Inferior parietal cortex (tissue), 1 donor: ENCODE data around the gene DOCK1.
"Not testable (repeated sequence)": the region's sequence is repeated elsewhere in the genome, so short reads cannot be mapped to it uniquely, and the experiment has no call there.

Experiments used
- DNase-seq: peaks from one replicate; pipeline ENCODE4 v3.0.0-alpha.2; 2016; ENCODE audit errors: extremely low spot score

DOCK1 gene

DNA sequence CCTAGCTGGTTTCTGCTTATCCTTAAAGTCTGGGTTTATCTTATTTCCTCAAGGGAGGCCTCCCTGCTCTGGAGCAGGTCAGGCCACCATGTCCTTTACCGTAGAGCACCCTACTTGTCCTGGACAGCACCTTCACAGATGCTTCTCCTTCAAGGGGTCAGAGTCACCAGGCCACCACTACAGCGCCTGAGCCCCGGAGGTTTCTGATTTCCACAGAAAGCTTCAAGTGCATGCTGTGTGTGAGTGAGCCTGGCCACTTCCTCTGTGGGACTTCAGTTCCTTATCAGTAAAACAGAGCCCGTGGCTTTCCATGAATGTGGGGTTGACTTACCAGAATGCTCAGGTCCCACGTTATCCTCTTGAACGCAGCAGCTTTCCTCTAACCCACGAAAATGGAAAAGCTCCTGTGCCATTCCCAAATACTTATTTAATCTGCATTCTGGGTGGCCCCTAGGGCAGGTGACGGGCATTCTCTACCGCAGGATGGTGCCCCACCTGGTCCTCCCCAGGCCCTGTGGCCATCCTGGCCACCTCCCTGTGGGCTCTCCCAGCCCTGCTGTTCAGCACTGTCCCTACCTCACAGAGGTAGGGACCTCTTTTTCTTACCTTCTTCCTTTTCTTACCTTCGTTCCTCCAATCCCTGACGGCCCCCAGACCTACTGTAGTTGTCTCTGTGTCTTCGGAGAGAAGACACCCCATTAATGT lies 1.4 kb upstream of the DOCK1 start:
- DNase-seq: no peak

- no peak for DNase-seq
Measured at GRCh38 chr10:126904516-126904817, 761 bp upstream of the DOCK1 start.

GRCh38 chr10:126905776-126906703 lies 812 bp downstream of the DOCK1 start:
- no peak for DNase-seq

GRCh38 chr10:126906704-126907422 lies 1.6 kb downstream of the DOCK1 start:
- no peak for DNase-seq

GRCh38 chr10:126907423-126907970 lies 2.3 kb downstream of the DOCK1 start:
- DNase-seq: no peak

DNA sequence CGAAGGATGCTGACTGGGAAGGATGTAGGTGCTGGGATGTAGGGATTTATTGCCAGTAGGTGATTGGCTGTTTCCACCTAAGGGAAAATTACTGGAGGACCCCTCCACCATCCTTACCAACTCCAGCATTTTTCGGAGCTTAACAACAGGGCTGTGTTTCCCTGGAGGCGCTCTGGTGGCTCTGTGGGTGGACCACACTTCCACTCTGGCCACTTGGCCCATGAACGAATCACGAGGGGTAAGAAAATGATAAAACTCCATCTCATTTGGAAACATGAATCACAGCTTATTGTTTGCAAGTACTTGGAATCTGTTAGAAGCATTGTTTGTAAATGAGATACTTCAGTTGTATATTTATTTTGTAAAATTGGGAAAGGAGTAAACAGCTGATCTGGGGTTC lies 3.0 kb downstream of the DOCK1 start:
- DNase-seq: peak; percentile 39

- no peak for DNase-seq
Measured at GRCh38 chr10:126908729-126909128, 3.5 kb downstream of the DOCK1 start.

DNA sequence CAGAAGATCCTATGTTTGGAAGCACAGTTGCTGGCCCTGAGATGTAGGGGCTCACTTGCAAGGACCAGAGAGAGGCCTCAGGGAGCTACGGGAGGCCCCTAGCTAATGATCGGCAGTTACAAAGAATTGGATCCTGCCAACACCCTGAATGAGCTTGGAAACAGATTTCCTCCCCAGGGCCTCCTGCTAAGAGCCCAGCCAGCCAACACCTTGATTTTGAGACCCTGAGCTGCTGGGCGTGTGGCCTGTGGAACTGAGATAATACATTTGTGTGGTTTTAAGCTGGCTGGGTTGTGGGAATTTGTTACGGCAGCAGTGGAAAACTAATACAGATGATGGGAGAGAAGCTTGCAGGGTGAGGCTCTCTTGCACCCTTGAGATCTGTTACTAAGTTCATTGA lies 3.9 kb downstream of the DOCK1 start:
- no peak for DNase-seq

DNA sequence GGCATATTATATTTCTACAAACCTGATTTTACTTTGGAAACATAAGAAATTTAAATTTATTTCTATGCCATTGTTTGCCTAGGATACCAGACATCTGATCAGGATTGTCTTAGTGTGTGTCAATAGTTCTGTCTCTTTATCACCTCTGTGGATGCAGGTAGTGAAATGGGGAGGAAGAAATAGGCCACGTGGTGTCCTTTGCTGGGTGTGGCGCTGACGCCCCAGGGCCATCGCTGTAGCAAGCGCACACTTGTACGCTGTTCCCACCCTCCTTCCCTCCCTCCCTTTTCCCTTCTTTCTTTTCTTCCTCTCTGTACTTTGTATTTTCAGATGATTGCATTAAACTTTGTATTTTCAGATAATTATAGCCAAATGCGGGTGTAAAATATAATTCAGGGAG lies 5.0 kb downstream of the DOCK1 start:
- DNase-seq: no peak

- no peak for DNase-seq
Measured at GRCh38 chr10:126910798-126911197, 5.6 kb downstream of the DOCK1 start.

DNA sequence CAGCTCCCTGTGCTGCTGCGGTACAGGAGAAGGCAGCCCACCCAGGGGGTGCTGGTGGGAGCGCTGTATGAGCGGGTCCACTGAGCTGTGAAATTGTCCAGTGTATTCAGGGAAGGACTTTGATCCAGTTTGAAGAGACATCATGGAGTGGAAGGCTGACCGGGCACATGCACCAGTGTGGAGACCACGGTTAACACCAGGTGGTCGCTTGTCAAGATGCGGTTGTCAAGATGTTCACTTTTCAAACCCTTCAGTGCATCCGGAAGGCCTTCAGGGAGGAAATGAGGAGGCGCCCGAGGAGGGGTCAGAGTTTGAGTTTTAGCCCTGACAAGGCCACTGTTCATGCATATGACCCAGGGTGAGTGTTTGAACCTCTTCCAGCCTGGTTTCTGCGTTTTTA lies 6.1 kb downstream of the DOCK1 start:
- no peak for DNase-seq

DNA sequence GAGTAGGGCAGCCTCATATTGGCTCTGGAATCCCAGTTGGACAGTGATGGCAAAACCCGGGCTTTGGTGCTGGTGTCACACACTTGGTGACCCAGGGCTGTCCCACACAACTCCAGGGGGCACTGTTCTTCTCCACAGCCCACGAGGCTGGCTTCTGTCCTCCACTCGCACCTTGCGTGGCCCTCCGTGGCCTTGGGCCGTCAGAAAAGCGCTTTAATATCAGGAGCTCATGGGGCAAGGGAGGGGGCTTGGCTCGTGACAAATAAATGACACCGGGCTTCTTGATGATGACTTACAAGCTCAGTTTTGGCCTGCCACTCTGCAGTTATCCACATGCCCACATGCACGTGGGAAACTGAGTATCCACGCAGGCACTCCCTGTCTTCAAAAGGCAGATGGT lies 8.1 kb downstream of the DOCK1 start:
- no peak for DNase-seq

DNA sequence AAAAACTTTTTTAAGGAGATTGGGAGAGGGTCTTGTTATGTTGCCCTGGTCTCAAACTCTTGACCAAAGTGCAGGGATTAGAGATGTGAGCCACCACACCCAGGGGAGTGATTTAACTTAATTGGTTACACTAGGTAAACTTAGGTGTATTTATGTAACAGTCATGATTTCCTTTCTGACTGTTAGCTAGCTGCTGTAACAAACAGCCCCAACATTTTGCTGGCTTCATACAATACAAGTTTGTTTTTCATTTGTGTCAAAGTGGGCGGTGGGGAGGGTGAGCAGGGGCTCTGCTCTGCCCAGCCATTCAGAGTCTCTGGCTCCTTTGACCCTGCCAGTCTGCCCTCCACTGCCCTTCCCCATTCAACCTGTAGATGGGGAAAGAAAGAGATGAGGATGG lies 9.3 kb downstream of the DOCK1 start:
- no peak for DNase-seq

DNA sequence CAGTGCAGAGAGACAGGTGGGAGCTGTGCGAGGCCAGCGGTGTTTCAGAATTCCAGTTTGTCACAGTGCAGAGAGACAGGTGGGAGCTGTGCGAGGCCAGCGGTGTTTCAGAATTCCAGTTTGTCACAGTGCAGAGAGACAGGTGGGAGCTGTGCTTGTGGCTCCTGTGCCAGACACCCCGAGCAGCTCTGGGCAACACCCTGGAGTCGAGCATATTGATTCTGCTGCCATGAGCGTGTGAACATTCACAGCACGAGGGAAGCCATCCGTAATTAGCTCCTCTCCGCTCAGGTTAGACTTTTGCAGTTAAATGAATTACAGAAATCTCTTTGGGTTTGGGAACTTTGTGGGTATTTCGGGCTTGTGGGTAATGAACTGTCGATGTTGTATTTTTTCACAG lies 11.7 kb downstream of the DOCK1 start:
- DNase-seq: not testable (repeated sequence)

DNA sequence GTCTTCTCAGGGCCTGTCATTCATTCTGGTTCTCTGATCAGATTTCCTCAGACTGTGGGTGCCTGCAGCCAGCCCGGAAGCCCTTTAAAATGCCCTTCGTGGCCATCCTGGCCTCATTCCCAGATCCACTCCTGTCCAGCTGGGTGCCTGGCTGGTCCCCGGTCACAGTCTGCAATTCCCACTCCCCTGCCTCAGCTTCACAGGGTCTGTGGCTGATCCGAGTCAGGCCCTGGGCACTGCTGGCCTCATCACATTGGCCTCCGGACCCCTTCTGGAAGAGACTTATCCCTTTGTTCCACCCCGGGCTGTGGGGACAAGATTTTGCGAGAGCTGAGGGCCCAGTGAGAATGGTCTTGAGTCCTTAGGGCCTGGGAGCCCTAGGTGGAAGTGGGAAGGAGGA lies 12.1 kb downstream of the DOCK1 start:
- no peak for DNase-seq

DNA sequence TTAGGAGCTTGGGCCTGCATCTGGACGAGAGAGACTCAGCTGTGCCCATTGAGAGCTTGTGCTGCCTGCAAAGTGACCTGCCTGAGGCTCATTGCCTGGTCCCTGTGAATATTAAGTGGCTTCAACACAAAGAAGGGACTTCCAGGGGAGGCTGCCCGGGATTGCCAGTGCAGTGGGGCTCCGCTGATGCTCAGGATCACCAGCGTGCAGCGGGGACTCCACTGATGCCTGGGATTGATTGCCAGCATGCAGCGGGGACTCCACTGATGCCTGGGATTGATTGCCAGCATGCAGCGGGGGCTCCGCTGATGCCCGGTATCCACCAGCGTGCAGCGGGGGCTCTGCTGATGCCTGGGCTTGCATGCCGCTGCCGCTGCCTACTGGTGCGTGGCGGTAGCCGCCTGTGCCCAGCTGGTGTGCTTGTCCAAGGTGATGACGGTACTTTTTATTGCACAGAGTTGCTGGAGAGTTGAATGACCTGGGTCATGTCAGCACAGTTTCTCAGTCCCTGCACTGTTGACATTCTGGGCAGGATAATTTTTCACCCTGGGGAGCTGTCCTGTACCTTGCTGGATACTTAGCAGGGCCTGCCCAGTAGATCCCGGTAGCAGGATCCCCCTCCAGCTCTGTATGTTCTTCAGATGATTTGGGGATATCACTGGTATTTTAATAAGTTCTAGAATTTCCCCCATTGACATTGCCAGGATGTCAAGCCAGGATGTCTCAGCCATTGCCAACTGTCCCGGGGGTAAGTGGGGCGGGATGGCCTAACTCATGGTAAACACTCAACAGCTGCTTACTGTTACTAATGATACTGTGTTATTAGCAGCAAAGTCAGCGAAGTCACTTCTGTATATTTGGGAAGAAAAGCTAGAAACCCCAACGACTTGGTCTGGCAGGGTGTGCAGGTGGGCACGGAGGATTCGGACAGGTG lies 13.0 kb downstream of the DOCK1 start:
- no peak for DNase-seq

DNA sequence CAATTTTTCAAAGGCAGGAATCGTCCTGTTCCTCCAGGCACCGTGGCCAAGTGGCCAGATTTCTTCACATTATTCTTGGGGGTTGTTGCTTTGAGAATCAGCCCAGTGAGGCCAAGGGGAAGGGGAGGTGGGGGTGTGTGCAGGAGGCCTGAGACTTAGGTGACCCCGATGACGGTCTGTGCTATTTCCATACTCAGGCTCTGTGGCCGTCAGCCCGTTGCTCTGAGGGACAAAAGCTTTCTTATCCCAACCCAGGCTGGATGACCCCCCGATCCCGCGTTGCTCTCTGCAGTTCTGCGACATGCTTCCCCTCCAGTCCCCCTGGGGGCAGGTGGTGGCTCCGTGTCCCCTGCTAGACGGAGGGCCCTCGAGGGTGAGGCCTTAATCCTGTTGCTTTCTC lies 14.2 kb downstream of the DOCK1 start:
- DNase-seq: no peak

DNA sequence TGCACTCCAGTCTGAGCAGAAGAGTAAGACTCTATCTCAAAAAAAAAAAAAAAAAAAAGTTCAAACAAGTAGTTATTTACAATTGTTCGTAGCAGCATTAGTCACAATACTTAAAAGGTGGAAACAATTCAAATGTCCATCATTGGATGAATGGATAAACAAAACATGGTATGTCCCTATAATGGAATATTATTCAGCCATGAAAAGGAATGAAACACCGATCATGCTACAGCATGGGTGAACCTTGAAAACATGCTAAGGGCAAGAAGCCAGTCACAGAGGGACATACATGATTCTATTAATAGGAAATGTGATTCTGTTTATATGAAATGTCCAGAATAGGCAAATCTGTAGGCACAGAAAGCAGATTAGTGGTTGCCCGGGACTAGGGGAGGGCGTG lies 15.9 kb downstream of the DOCK1 start:
- no peak for DNase-seq

GRCh38 chr10:126921974-126922525 lies 16.8 kb downstream of the DOCK1 start:
- no peak for DNase-seq

- DNase-seq: no peak
Measured at GRCh38 chr10:126924180-126924914, 19.1 kb downstream of the DOCK1 start.
